MM.1S (cell line): ENCODE results near the gene TRPC3.

ENCODE experiments used
- DNase-seq: peaks from one replicate; pipeline ENCODE4 v3.0.0-alpha.2; 2015
- H2AFZ ChIP-seq: fragments of 300-600 bp; sonication (generic); 2 replicates; pipeline ENCODE4 v1.6.0; 2016; ENCODE audit warnings: antibody characterized with exemption, low read length
- H3F3A ChIP-seq: fragments of 300-600 bp; sonication (generic); 2 replicates; pipeline ENCODE4 v1.6.1; 2016; ENCODE audit warnings: mild to moderate bottlenecking, antibody characterized with exemption, low read length, moderate library complexity, mixed read lengths; ENCODE audit not compliant: insufficient read depth
- H3K27ac ChIP-seq: fragments of 300-600 bp; sonication (generic); 2 replicates; pipeline ENCODE4 v1.5.1; 2016; ENCODE audit warnings: mild to moderate bottlenecking, low read length
- H3K27me3 ChIP-seq: fragments of 300-600 bp; sonication (generic); replicated peaks from 2 replicates; pipeline ENCODE4 v1.6.0; 2016; ENCODE audit warnings: low read length; ENCODE audit not compliant: insufficient read depth
- H3K36me3 ChIP-seq: fragments of 300-600 bp; sonication (generic); replicated peaks from 2 replicates; pipeline ENCODE4 v1.6.1; 2016; ENCODE audit warnings: mild to moderate bottlenecking, low read length, mixed read lengths; ENCODE audit not compliant: insufficient read depth
- H3K4me1 ChIP-seq: fragments of 300-600 bp; sonication (generic); 2 replicates; pipeline ENCODE4 v1.6.1; 2016; ENCODE audit warnings: low read length, mixed read lengths
- H3K4me2 ChIP-seq: fragments of 300-600 bp; sonication (generic); 2 replicates; pipeline ENCODE4 v1.6.0; 2016; ENCODE audit warnings: low read depth, low read length
- H3K4me3 ChIP-seq: fragments of 300-600 bp; sonication (generic); 2 replicates; pipeline ENCODE4 v1.5.1; 2016; ENCODE audit warnings: low read length, mixed read lengths
- H3K79me2 ChIP-seq: fragments of 300-600 bp; sonication (generic); 2 replicates; pipeline ENCODE4 v1.6.1; 2016; ENCODE audit warnings: mixed run types, low read length, mixed read lengths
- H3K9ac ChIP-seq: fragments of 300-600 bp; sonication (generic); 2 replicates; pipeline ENCODE4 v1.6.1; 2016; ENCODE audit warnings: low read length, mixed read lengths
- H3K9me2 ChIP-seq: fragments of 300-600 bp; sonication (generic); replicated peaks from 2 replicates; pipeline ENCODE4 v1.6.1; 2016; ENCODE audit warnings: mild to moderate bottlenecking, low read length, mixed read lengths; ENCODE audit not compliant: insufficient read depth
- H3K9me3 ChIP-seq: fragments of 300-600 bp; sonication (generic); replicated peaks from 2 replicates; pipeline ENCODE4 v1.6.1; 2016; ENCODE audit warnings: mild to moderate bottlenecking, low read length, mixed read lengths; ENCODE audit not compliant: insufficient read depth
- H4K20me1 ChIP-seq: fragments of 300-600 bp; sonication (generic); 2 replicates; pipeline ENCODE4 v1.6.1; 2016; ENCODE audit warnings: mild to moderate bottlenecking, low read length, moderate library complexity, mixed read lengths; ENCODE audit not compliant: insufficient read depth
- CTCF ChIP-seq: fragments of 300-600 bp; sonication (generic); IDR thresholded peaks from 2 replicates; pipeline ENCODE4 v1.5.1; 2016; ENCODE audit warnings: antibody characterized with exemption, low read length, mixed read lengths
- EZH2 ChIP-seq: fragments of 300-600 bp; sonication (generic); optimal IDR thresholded peaks from 2 replicates; pipeline ENCODE3; 2017; ENCODE audit warnings: low read depth, mild to moderate bottlenecking, antibody characterized with exemption, low read length, mixed read lengths
- EZH2phosphoT487 ChIP-seq: fragments of 300-600 bp; sonication (generic); IDR thresholded peaks from 2 replicates; pipeline ENCODE4 v1.6.1; 2018; ENCODE audit warnings: antibody characterized with exemption, low read length

Gene TRPC3

DNA sequence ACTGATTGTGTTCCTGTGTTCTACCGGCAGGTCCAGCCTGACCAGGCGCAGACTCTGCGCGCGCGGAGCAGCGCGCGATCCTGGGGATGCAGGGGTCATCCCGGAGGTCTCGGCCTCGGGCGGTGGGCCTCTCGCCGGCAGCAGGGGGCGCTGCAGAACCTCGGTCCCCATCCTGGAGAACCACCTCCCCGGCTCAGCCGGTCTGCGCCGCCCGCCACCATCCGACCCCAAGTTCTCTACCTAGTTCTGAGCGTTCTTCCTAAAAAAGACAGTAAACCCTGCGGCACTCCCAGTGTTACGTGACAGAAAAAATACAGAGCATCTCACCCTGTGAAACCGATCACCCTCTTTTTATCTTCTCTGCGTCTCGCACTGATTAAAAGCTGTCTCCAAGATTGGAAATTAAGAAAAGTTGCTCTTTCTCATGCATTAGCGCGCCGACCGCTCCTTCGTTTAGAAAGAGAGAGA lies 1.6 kb downstream of the TRPC3 start:
- Histone ChIP-seq H3K27me3 (peaks cover 10% of the 10 kb centered on the region; the same call in 1 of the 2 replicates), H3F3A (peaks cover 8% of the 10 kb centered on the region; the same call in 1 of the 2 replicates), H3K4me1 (no peaks in the 10 kb centered on the region), H3K9me3 (no peaks in the 10 kb centered on the region), H3K4me3 (peak overlapping the region; percentile 82), H3K36me3 (no peaks in the 10 kb centered on the region), H3K9ac (no peak overlapping the region), H3K4me2 (peak overlapping the region; percentile 97), H3K9me2 (no peaks in the 10 kb centered on the region), H2AFZ (peak overlapping the region; percentile 95), H3K79me2 (no peaks in the 10 kb centered on the region), H3K27ac (no peak overlapping the region), H4K20me1 (no peaks in the 10 kb centered on the region)
- peak; percentile 77 for DNase-seq
- peak; percentile 89 for TF ChIP-seq CTCF
- no peak for TF ChIP-seq EZH2phosphoT487
- TF ChIP-seq EZH2: no peak

GRCh38 chr4:121946644-121947043 lies 5.2 kb downstream of the TRPC3 start:
- Histone ChIP-seq H2AFZ (no peak overlapping the region), H3K79me2 (no peaks in the 10 kb centered on the region), H3K27me3 (no peaks in the 10 kb centered on the region), H3K4me1 (no peaks in the 10 kb centered on the region), H3K9ac (no peak overlapping the region), H3K4me2 (no peak overlapping the region), H3K9me3 (no peaks in the 10 kb centered on the region), H3K4me3 (no peak overlapping the region), H3F3A (peaks cover 8% of the 10 kb centered on the region; the same call in 1 of the 2 replicates), H3K27ac (no peak overlapping the region), H3K9me2 (no peaks in the 10 kb centered on the region), H3K36me3 (no peaks in the 10 kb centered on the region), H4K20me1 (no peaks in the 10 kb centered on the region)
- DNase-seq: no peak
- no peak for TF ChIP-seq EZH2

GRCh38 chr4:121943941-121944340 lies 7.9 kb downstream of the TRPC3 start:
- DNase-seq: no peak
- H3K4me3 ChIP-seq: no peak overlapping the region

More at GRCh38 chr4:121943941-121944340, 7.9 kb downstream of the TRPC3 start:
- no peak overlapping the region for H2AFZ ChIP-seq
- no peak overlapping the region for H3K9ac ChIP-seq
- H3K9me2 ChIP-seq: no peaks in the 10 kb centered on the region
- no peaks in the 10 kb centered on the region for H4K20me1 ChIP-seq
- H3K4me2 ChIP-seq: no peak overlapping the region
- H3F3A ChIP-seq: no peaks in the 10 kb centered on the region
- TF ChIP-seq EZH2 (no peak), EZH2phosphoT487 (no peak), CTCF (peak; percentile 39)
- no peak overlapping the region for H3K27ac ChIP-seq
- H3K27me3 ChIP-seq: no peaks in the 10 kb centered on the region
- H3K79me2 ChIP-seq: no peaks in the 10 kb centered on the region
- H3K4me1 ChIP-seq: no peaks in the 10 kb centered on the region
- no peaks in the 10 kb centered on the region for H3K9me3 ChIP-seq
- no peaks in the 10 kb centered on the region for H3K36me3 ChIP-seq
